ENCODE results near the gene RGS6. TPM values are rescaled to one million over a fixed set of nuclear protein-coding genes. Genes with fewer than 3 reads are reported as not detected.

RGS6 gene
- total RNA-seq, 4 donors from 2014 or later: 0.83 to 2.4 (median 1.5) TPM

DNA sequence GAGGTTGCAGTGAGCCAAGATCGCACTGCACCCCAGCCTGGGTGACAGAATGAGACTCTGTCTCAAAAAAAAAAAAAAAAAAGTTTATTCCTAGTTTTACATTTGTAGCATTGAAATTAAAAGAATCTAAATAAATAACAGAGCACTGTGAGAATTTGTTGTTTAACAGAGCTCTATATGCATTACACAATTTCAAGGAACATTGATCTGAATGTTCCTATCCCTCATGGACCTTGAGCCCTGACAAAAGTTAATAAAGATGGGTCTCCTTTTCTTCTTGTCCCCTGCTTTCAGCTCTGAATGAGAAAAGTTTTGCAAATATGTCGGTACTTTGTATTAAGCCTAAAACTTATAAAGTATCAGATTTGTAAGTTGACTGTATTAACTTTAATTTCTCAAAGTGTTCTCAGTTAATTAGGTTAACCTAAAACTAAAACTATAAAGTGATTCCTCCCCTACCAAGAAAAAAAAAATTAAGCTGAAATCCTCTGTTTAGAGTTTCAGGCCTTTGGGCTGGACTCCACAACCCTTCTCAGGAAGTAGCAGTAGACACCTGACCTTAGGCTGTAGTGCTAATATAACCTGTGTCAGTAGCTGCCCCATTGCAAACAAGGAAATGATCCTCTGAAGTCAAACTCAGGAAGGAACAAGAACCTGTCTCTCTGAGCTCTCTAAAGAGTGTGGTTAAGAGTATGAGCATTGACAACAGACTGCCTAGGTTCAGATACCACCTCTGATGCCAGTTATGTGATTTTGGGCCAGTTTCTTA is 484.0 kb downstream of the RGS6 start:
- TF ChIP-seq POLR2A (IDR thresholded peaks at IDR 0.05; ENCODE audit: low read depth) (no peak), POLR2AphosphoS5 (IDR thresholded peaks at IDR 0.05) (no peak), EP300 (IDR thresholded peaks at IDR 0.05) (no peak)
- TF ChIP-seq, protein P1, sequence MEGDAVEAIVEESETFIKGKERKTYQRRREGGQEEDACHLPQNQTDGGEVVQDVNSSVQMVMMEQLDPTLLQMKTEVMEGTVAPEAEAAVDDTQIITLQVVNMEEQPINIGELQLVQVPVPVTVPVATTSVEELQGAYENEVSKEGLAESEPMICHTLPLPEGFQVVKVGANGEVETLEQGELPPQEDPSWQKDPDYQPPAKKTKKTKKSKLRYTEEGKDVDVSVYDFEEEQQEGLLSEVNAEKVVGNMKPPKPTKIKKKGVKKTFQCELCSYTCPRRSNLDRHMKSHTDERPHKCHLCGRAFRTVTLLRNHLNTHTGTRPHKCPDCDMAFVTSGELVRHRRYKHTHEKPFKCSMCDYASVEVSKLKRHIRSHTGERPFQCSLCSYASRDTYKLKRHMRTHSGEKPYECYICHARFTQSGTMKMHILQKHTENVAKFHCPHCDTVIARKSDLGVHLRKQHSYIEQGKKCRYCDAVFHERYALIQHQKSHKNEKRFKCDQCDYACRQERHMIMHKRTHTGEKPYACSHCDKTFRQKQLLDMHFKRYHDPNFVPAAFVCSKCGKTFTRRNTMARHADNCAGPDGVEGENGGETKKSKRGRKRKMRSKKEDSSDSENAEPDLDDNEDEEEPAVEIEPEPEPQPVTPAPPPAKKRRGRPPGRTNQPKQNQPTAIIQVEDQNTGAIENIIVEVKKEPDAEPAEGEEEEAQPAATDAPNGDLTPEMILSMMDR (IDR thresholded peaks at IDR 0.05): no peak
- WGBS: 93% methylated on average over 2 of the region's 2 CpGs
- no peaks in the 10 kb centered on the region for H3K36me3 ChIP-seq
- no peak overlapping the region for H3K4me3 ChIP-seq
- no peak for DNase-seq (ENCODE audit: extremely low spot score)
- no peak overlapping the region for H3K27ac ChIP-seq (replicated peaks in 1 of 4)
- intact Hi-C loops (cut with DNase I): no loop called here
- no peaks in the 10 kb centered on the region for H3K4me1 ChIP-seq
- peaks cover 0 to 7% (median 3%) of the 10 kb centered on the region in 4 donors for H3K9me3 ChIP-seq
- no peaks in the 10 kb centered on the region for H3K27me3 ChIP-seq

DNA sequence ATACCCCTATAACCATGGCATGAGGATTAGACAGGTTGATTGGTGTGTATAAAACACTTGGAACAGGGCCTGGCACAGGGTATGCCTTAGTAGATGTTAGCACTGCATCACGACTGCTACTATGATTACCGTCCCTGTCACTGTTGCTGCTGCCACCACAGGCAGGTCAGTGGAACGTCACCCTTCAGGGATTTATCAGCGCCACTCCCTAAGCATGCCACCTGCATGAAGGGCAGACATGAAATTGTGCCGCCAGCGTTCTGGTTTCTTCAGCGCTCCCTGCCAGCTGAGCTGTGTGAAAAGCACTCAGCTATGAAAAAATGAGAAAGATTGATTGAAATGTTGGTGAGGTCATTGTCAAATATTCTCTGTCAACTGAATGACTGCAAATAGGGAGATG is 484.7 kb downstream of the RGS6 start:
- intact Hi-C loops (cut with DNase I): no loop called here
- TF ChIP-seq POLR2AphosphoS5 (IDR thresholded peaks at IDR 0.05) (no peak), POLR2A (IDR thresholded peaks at IDR 0.05; ENCODE audit: low read depth) (no peak)
- TF ChIP-seq, protein P1 (IDR thresholded peaks at IDR 0.05): no peak
- Histone ChIP-seq H3K27ac (replicated peaks in 1 of 4) (no peak overlapping the region), H3K9me3 (peaks cover 0 to 7% (median 3%) of the 10 kb centered on the region in 4 donors), H3K27me3 (no peaks in the 10 kb centered on the region), H3K36me3 (no peaks in the 10 kb centered on the region), H3K4me3 (no peak overlapping the region), H3K4me1 (no peaks in the 10 kb centered on the region)
- WGBS: 85% methylated on average over 7 of the region's 7 CpGs
- no peak for DNase-seq (ENCODE audit: extremely low spot score)

DNA sequence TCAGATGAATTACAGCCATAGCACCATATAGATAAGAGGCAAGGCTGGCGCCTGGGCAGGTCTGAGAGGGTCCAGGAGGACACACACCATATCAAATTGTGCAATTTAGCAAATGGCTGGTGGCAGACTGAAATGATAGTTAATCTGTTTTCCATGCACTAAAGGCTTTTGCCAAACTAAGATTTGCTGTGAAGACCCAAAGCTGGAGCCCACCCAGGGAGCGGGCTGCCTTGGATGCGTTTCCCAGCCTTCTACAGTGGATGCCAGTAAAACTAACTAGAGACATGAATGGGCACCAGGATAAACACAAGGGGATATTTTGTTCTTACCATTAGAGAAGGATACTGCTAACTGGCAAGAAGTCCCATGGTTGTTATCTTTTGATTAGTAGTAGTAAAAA is 486.6 kb downstream of the RGS6 start:
- 87% methylated on average over 3 of the region's 3 CpGs for whole genome bisulfite sequencing

DNA sequence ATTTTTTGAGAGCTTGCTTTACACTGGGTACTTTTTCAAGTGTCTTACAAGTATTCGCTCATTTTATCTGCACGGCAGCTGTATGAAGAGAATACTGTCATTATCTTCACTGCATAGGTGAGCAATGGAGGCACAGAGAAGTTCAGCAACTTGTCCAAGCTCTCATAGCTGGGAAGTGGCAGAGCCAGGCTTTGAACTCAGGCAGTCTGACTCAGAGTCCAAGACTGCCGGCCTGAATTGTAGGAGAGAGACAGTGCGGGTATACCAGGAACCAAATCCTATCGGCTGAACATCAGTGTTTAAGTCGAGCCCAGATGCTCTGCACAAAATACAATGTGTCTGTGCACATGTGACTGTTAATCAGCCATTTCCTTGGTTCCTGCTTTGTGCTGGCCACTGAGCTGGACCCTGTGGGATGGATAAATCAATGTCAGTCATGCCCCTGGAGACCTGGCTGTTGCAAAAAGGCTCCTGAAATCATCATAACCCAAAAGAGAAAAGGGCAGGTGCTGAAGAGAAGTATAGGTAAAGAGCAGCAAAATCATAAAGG is 487.1 kb downstream of the RGS6 start:
- H3K27me3 ChIP-seq: no peaks in the 10 kb centered on the region
- no peak for DNase-seq (ENCODE audit: extremely low spot score)
- H3K27ac ChIP-seq (replicated peaks in 1 of 4): no peak overlapping the region
- no peak overlapping the region for H3K4me3 ChIP-seq
- H3K4me1 ChIP-seq: no peaks in the 10 kb centered on the region
- peaks cover 0 to 7% (median 3%) of the 10 kb centered on the region in 4 donors for H3K9me3 ChIP-seq
- WGBS: 88% methylated on average over 6 of the region's 6 CpGs
- TF ChIP-seq POLR2A (IDR thresholded peaks at IDR 0.05; ENCODE audit: low read depth): no peak
- TF ChIP-seq, protein P1 (IDR thresholded peaks at IDR 0.05): no peak
- no peak for TF ChIP-seq POLR2AphosphoS5 (IDR thresholded peaks at IDR 0.05)
- TF ChIP-seq EP300 (IDR thresholded peaks at IDR 0.05): no peak
- H3K36me3 ChIP-seq: no peaks in the 10 kb centered on the region
- intact Hi-C loops (cut with DNase I): no loop called here

More for the DNA sequence above, 486.6 kb downstream of the RGS6 start:
- Histone ChIP-seq H3K36me3 (no peaks in the 10 kb centered on the region), H3K4me3 (no peak overlapping the region), H3K27ac (replicated peaks in 1 of 4) (no peak overlapping the region), H3K27me3 (no peaks in the 10 kb centered on the region), H3K9me3 (peaks cover 0 to 7% (median 3%) of the 10 kb centered on the region in 4 donors), H3K4me1 (no peaks in the 10 kb centered on the region)
- no peak for TF ChIP-seq POLR2AphosphoS5 (IDR thresholded peaks at IDR 0.05)
- no peak for TF ChIP-seq POLR2A (IDR thresholded peaks at IDR 0.05; ENCODE audit: low read depth)
- TF ChIP-seq EP300 (IDR thresholded peaks at IDR 0.05): no peak
- TF ChIP-seq, protein P1 (IDR thresholded peaks at IDR 0.05): no peak
- DNase-seq (ENCODE audit: extremely low spot score): no peak
- intact Hi-C loops (cut with DNase I): no loop called here
